Nucleus accumbens (tissue), 56 donors: ENCODE measurements around the gene PUDP.

Source experiments
- DNase-seq, 56 donors: peaks; one replicate each; lab custom pipeline; 2025; lab: John Stamatoyannopoulos, UW

Gene PUDP

DNA sequence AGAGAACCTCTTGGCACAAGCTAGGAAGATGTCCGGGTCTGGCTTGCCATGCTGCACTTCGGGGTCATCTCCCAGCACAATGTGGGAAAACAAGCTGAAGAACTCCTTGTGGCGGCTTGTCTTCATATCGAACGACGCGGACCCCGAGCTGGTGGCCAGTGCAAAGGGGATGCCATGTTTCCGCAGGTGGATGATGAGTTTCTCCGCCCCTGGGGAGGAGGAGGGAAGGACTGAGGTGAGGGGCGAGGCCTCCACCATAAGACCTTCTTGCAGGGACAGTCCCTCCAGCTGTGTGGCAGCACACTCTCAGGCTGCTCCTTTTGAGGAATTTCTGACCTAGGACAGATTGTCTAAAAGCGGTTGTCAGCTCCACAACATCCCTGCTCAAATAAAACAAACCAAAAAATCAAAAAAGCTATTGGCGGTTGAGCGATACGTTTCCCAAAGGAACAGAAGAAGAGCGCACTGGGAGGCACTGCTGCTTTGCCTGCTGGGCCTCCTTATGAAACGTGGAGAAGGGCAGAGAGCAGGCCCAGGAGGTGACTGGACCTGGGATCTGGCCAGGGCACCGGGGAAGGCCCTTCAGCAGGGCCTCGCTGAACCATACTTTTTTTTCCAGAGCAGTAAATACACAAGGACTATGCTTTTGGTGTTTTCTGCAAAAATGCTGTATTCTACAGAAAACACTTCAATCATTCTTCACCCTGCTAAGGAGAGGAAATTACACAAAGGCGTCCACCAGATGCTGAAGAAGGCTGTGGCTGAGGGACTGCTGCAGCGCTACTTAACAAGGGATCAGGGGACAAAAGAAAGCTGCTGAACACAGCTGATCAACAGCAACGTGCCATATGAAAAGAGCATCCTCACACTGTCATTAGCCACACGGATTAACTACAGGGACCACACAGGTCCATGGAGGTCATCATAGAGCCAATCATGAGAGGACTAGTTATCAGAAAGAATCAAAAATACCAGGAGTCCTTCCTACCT is 70.4 kb downstream of the PUDP start:
- DNase-seq = no peak

GRCh38 chrX:7076245-7076661 is 71.7 kb downstream of the PUDP start:
- DNase-seq = no peak

DNA sequence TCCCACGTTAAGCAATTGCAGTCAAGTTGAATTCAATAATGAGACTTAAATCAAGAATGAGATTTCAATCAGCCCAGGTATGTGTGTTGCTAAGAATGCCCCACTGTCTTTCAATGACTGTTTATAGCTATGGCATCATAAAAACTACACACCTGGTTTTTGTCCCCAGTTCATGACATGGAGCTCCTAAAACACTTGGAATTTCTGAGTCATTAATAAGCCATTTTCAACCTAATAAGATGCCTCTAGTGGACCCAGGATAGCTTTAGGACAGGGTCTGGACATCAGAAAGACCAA is 73.1 kb downstream of the PUDP start:
- DNase-seq = no peak

DNA sequence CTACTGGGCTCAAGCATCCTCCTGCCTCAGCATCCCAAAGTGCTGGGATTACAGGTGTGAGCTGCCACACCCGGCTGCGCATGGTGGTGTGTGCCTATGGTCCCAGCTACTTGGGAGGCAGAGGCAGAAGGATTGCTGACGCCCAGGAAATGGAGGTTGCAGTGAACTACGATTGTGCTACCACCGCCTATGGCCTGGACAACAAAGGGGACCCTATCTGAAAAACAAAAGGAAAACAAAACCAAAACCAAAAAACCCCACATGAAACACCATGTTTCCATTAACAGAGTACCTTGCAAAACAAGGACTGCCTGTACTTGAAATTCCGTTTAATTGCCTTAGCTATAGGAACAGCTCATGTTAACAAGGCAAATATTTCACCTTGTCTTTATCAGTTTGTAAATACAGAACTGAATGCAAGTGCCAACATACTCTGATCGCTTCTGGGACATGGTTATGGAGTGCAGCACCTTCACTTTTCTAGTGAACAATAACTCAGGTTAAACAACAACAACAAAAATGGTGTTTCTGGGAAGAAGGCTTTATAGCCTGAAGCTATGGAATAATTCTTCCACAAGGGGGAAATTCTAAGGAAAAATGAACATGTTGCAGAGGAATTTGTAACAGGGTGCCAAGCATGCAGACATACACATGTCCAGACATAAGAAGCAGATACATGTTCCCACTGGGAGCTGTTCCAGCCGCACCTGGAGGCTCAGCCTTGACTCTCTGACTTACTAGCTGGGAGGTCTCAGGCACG is 73.6 kb downstream of the PUDP start:
- no peak for DNase-seq

GRCh38 chrX:7073336-7073735 is 74.6 kb downstream of the PUDP start:
- DNase-seq = no peak

GRCh38 chrX:7072856-7073255 is 75.1 kb downstream of the PUDP start:
- no peak for DNase-seq

DNA sequence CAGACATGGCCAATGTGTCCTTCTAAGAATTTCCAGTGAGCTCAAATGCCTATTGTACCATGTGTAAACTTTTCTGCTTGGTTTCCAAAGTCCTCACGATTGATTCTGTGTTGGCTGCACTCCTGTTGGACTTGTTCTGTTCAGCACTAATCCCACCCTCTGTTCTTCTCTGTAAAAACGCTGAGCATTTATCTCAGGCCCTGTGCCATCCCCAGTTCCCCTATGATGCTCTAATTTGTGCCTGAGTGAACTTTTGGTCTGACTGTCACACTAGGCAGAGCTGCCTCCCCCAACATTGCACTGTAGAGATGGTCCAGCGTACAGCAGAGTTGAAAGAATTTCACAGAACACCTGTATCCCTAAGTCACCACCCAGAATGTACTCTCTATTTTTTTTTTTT is 76.6 kb downstream of the PUDP start:
- DNase-seq = no peak

DNA sequence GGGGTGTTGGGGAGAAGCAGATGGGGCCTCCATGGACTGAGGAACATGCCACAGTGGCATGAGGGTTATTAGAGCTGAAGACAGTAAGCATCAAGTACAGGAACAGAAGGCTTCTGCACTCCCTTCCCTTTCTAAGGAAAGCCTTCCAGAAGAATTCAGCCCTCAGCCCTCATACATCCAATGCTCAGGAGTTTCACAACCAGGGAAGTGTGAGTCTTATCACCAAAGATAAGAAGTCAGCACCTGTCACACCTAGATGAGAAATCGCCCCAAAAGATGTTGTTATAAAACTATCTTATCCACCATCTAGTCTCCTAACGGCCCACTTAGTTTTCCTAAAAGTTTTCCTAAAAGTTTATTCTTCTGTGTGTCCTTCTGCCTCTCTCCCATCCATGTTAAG is 78.4 kb downstream of the PUDP start:
- no peak for DNase-seq

DNA sequence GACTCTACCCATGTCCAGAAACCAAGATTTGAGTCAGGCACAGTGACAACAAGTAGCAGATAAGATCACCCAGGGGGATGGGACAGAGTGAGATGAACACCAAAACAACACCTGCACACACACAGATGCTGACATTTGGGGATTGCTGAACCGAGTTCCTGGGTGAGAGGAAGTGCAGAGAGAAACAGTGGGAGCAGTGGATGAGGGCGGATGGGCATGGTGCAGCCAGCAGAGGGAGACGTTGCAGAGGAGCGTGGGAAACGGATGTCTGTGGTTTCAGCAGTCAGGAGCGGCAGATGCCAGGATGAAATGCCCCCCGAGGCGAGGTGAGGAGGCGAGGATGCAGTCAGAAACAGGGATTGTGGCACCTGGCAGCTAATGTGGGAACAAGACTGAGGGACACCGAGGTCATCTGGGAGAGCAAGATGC is 79.0 kb downstream of the PUDP start:
- DNase-seq = no peak

GRCh38 chrX:7067256-7067655 is 80.7 kb downstream of the PUDP start:
- no peak for DNase-seq

- no peak for DNase-seq
These were observed 82.5 kb downstream of the PUDP start for GRCh38 chrX:7065473-7065872.

DNA sequence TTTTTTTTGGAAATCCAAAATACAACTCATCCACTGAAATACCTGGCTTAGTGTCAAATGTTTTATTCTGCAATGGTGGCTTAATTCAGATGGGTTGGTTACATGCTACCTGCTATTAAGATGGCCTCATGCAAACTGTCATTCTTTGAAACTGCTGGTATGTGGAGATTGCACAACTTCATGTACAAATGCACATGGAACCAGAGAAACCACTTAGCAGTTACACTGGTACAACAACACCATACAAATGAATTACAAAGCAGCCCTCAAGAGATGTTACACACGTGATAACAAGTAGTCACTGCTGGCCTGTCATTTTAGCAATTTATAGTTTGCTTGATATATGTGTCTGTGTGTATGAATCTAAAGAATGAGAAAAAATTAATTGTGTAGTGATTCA is 85.0 kb downstream of the PUDP start:
- DNase-seq = no peak

DNA sequence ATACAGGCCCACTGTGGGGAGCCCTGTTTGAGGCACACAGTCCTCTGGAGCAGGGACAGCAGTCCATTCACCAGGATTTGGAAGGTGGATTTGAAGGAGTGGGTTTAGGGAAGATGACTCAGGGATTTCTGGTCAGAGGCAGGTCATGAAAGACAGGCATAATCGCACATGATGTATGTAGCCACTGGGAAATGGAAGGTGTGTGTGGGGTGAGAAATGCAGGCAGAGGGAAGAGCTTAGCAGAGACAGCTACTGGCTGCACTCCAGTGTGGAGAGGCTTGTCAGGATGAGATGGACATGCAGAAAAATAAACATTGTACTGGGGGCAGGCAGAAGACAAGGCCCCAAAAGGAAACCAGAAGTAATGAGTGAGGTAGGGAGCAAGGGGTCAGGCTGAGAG is 85.7 kb downstream of the PUDP start:
- DNase-seq = no peak

GRCh38 chrX:7061429-7061828 is 86.5 kb downstream of the PUDP start:
- no peak for DNase-seq

DNA sequence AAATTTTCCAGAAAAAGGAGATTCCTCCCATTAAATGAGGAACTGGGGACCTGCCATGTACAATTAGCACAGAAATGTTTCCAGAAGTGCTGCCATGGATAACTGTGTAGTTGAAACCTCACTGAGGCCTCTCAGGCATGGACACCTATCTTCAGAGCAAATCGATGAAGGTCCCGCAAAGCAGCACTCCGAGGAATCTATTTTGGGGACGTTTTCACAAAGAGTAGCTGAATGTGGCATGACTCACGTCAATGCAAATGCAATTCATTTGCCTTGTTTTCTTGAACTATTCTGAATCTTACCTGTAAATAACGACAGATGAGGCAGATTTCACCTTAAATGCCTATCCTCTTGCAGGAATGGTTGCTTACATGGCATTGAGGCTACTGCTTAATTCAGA is 87.5 kb downstream of the PUDP start:
- DNase-seq = no peak

GRCh38 chrX:7059859-7060258 is 88.1 kb downstream of the PUDP start:
- DNase-seq = no peak

DNA sequence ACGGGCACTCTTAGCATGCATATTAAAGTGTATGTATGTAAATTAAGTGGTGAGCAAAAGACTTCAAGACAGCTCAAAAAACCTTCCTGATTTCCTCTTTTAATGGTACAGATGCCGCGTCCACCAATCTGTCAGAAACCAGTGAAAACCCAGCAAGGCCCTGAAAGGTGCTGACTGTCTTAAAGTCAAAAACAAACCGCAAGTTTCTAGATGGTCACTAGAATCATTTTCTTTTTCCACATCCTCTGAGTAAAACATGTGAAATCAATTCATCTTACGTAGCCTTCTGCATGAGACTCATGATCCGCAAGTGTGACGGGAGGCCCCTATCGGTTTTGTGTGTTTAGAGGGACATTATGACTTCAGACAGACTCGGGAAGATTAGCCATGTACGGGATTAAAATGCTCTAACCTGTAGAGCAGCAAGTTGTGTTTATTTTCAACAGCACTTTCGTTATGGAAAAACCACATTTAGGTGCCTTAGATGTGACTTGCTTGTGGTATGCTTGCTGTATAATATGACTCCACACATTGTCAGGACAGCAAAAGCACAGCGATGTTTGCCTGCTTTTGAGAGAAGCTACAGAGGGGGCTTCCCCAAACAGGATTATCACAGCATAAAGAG is 88.6 kb downstream of the PUDP start:
- DNase-seq = no peak

DNA sequence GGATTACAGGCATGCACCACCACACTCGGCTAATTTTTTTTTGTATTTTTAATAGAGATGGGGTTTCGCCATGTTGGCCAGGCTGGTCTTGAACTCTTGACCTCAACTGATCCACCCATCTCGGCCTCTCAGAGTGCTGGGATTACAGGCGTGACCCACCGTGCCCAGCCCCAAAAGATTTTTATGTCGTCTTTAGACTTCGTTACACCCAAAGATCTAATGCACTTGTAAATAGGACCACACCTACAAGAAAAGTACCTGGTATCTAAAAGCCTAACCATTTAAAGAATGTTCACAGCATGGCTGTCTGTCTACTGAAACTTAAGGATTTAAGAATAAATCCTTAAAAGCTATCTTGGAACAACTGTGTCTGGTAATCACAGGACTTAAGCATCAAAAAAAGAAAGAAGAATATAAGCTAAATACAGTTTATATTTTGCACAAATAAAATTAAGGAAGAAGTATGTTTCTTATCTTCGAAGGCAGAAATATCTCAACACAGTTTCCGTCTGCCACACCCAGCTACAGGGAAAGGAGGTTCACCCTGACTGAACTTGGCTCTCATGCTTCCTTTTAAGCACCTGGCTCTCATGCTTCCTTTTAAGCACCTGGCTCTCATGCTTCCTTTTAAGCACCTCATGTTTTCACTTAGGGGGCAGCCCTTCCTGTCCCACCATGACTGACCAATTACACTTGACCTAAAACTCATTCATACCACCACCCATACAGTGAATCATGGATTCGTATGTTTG is 92.4 kb downstream of the PUDP start:
- no peak for DNase-seq

DNA sequence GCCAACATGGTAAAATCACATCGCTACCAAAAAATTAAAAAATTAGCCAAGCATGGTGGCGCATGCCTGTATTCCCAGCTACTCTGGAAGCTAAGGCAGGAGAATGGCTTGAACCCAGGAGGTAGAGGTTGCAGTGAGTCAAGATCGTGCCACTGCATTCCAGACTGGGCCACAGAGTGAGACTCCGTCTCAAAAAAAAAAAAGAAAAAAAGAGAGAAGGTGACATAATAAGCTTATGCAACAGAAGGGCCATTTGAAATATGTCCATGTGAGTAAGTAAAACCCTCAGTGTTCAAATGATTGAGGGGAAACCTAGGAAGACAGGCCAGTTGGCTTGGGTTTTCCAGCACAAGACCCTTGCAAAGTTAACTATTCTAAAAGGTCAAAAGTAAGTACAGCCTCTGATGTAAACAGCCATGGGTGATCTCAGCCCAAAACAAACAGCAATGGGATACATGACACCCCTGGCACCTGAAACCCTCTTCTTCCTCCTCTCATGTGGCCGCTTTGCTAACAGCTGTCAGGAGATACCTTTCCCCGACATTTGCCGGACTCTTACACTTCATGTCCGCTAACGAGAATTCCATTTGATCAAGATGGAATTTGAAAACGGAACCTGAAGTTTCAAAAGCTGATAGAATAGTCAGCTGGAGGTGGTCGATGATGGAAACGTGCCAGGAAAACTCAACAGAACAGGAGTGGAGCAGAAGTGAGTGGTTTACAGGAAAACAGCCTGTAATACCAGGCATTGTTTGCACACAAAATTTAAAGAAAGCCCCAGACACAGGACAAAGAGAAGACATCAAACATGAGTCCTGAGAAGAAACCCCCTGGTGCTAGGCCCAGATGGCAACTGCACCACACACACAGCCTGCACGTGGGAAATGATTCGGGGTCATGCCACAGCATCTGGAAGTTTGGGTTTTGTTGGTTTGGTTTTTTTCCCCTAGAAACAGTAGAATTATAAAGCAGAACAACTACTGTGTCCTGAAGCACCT is 93.4 kb downstream of the PUDP start:
- no peak for DNase-seq
